IMR-90 (cell line): ENCODE data around the gene RAPGEF3. TPM values are rescaled to one million over a fixed set of nuclear protein-coding genes. Genes with fewer than 3 reads are reported as not detected.

Experiments
- ATAC-seq: fragments of 200-7000 bp; cut with Tn5 transposase; 2 replicates; pipeline ENCODE4 v1.9.1; 2020; ENCODE audit warnings: low read depth, mild to moderate bottlenecking, moderate library complexity
- BruUV-seq: library from RNA; stranded (reverse); fragments of 400-500 nt; replicated peaks from 2 replicates; lab custom pipeline; 2021; lab: Mats Ljungman, UMichigan
- CTCF ChIA-PET: fragments of 300-600 bp; formaldehyde crosslinking; extraction: SDS; loops from one replicate; lab custom pipeline; 2021; ENCODE audit warnings: antibody characterized with exemption; lab: Yijun Ruan, JAX
- POLR2A ChIA-PET: fragments of 300-600 bp; sonication (Branson Sonifier 250); formaldehyde crosslinking; loops from one replicate; lab custom pipeline; 2022; ENCODE audit warnings: antibody characterized with exemption; ENCODE audit not compliant: unreplicated experiment; lab: Charles Lee
- DNase-seq: peaks from one replicate; pipeline ENCODE4 v3.0.0; 2013
- H2AFZ ChIP-seq: replicated peaks from 2 replicates; pipeline ENCODE3; 2013; ENCODE audit warnings: low read length, mild to moderate bottlenecking; ENCODE audit not compliant: poor library complexity
- H2AK5ac ChIP-seq: 2 replicates; pipeline ENCODE4 v1.6.1; 2013; ENCODE audit warnings: low read depth, low read length, inconsistent platforms
- H2AK9ac ChIP-seq: replicated peaks from 2 replicates; pipeline ENCODE3; 2013; ENCODE audit warnings: mild to moderate bottlenecking, low read depth, low read length, moderate library complexity; ENCODE audit not compliant: poor library complexity
- H2BK120ac ChIP-seq: 2 replicates; pipeline ENCODE4 v1.6.1; 2013; ENCODE audit warnings: low read depth, low read length, inconsistent platforms
- H2BK15ac ChIP-seq: 3 replicates; pipeline ENCODE4 v1.6.1; 2013; ENCODE audit warnings: low read depth, low read length, inconsistent platforms
- H2BK20ac ChIP-seq: 2 replicates; pipeline ENCODE4 v1.6.1; 2013; ENCODE audit warnings: low read depth, mild to moderate bottlenecking, inconsistent platforms, low read length, moderate library complexity
- H2BK5ac ChIP-seq: 2 replicates; pipeline ENCODE4 v1.6.1; 2013; ENCODE audit warnings: mild to moderate bottlenecking, low read depth, low read length, inconsistent platforms; ENCODE audit not compliant: poor library complexity, severe bottlenecking
- H3K14ac ChIP-seq: replicated peaks from 2 replicates; pipeline ENCODE4 v1.6.1; 2013; ENCODE audit warnings: low read depth, low read length, inconsistent platforms
- H3K18ac ChIP-seq: 2 replicates; pipeline ENCODE4 v1.6.1; 2013; ENCODE audit warnings: low read depth, low read length, control low read depth
- H3K23ac ChIP-seq: 2 replicates; pipeline ENCODE4 v1.6.1; 2013; ENCODE audit warnings: low read depth, low read length, inconsistent platforms
- H3K27ac ChIP-seq: 2 replicates; pipeline ENCODE4 v1.5.1; 2013; ENCODE audit warnings: mild to moderate bottlenecking, control low read depth, low read length; ENCODE audit not compliant: insufficient read depth
- H3K27me3 ChIP-seq: 2 replicates; pipeline ENCODE4 v1.6.1; 2013; ENCODE audit warnings: low read length; ENCODE audit not compliant: control insufficient read depth, insufficient read depth
- H3K36me3 ChIP-seq: 2 replicates; pipeline ENCODE4 v1.6.1; 2013; ENCODE audit warnings: low read length, mixed read lengths; ENCODE audit not compliant: control insufficient read depth, insufficient read depth
- H3K4ac ChIP-seq: 2 replicates; pipeline ENCODE4 v1.6.1; 2013; ENCODE audit warnings: low read depth, low read length, inconsistent platforms
- H3K4me1 ChIP-seq: 2 replicates; pipeline ENCODE4 v1.6.1; 2013; ENCODE audit warnings: low read length, mixed read lengths; ENCODE audit not compliant: control insufficient read depth, insufficient read depth
- H3K4me2 ChIP-seq: 2 replicates; pipeline ENCODE4 v1.6.1; 2013; ENCODE audit warnings: low read depth, mild to moderate bottlenecking, control low read depth, low read length, moderate library complexity
- H3K4me3 ChIP-seq: 2 replicates; pipeline ENCODE4 v1.5.1; 2013; ENCODE audit warnings: low read depth, mild to moderate bottlenecking, control low read depth, low read length, moderate library complexity; ENCODE audit not compliant: insufficient read depth
- H3K56ac ChIP-seq: 2 replicates; pipeline ENCODE4 v1.6.1; 2013; ENCODE audit warnings: low read length, inconsistent platforms; ENCODE audit not compliant: insufficient read depth; ENCODE audit errors: extremely low read depth
- H3K79me1 ChIP-seq, 2 experiments: 2 replicates each; pipeline ENCODE4 v1.6.1; 2013; ENCODE audit warnings: low read length in 2 of 2, inconsistent platforms in 1 of 2, low read depth in 1 of 2
- H3K9ac ChIP-seq: 2 replicates; pipeline ENCODE4 v1.6.1; 2013; ENCODE audit warnings: low read depth, low read length, control low read depth
- H3K9me1 ChIP-seq: 2 replicates; pipeline ENCODE4 v1.6.1; 2013; ENCODE audit warnings: low read length, inconsistent platforms; ENCODE audit not compliant: insufficient read depth
- H3K9me3 ChIP-seq: 2 replicates; pipeline ENCODE4 v1.6.1; 2013; ENCODE audit warnings: low read length; ENCODE audit not compliant: control insufficient read depth, insufficient read depth
- H4K20me1 ChIP-seq: 2 replicates; pipeline ENCODE4 v1.6.1; 2013; ENCODE audit warnings: low read length, inconsistent platforms; ENCODE audit not compliant: insufficient read depth
- H4K5ac ChIP-seq: 2 replicates; pipeline ENCODE4 v1.6.1; 2013; ENCODE audit warnings: mild to moderate bottlenecking, low read depth, low read length, control low read depth
- H4K8ac ChIP-seq, 2 experiments: 2 replicates each; pipeline ENCODE4 v1.6.1; 2013; ENCODE audit warnings: low read depth in 2 of 2, low read length in 2 of 2, control low read depth in 1 of 2, inconsistent platforms in 1 of 2
- H4K91ac ChIP-seq: 2 replicates; pipeline ENCODE4 v1.6.1; 2013; ENCODE audit warnings: low read depth, low read length, inconsistent platforms; ENCODE audit not compliant: insufficient read depth
- CEBPB ChIP-seq: IDR thresholded peaks from 2 replicates; pipeline ENCODE4 v1.6.1; 2012; ENCODE audit warnings: low read depth, low read length, improper control_type of control experiment
- MAZ ChIP-seq: IDR thresholded peaks from 2 replicates; pipeline ENCODE4 v1.6.1; 2012; ENCODE audit warnings: low read depth, mild to moderate bottlenecking, low read length, improper control_type of control experiment, moderate library complexity, borderline replicate concordance
- RAD21 ChIP-seq: IDR thresholded peaks from 2 replicates; pipeline ENCODE4 v1.6.1; 2012; ENCODE audit warnings: low read length, improper control_type of control experiment
- SMC3 ChIP-seq: fragments of 150-350 bp; IDR thresholded peaks from 2 replicates; pipeline ENCODE4 v1.6.1; 2016; ENCODE audit warnings: low read depth, mild to moderate bottlenecking, antibody characterized with exemption, low read length, moderate library complexity
- whole genome bisulfite sequencing, 2 experiments: methylation state at CpG; one replicate each; pipeline versions ENCODE4 v1.1.5 to v1.1.7; 2013; ENCODE audit warnings: missing lambda C conversion rate in 2 of 2; ENCODE audit not compliant: insufficient read length in 1 of 2; ENCODE audit errors: extremely low coverage in 2 of 2; 5-methylcytosine and 5-hydroxymethylcytosine counted together
- dilution Hi-C: fragments of 300-500 bp; cut with HindIII; formaldehyde crosslinking; loops from one replicate; pipeline ENCODE4 v1.14.3; 2018; ENCODE audit warnings: low sequenced_read_pairs; ENCODE audit not compliant: unreplicated experiment
- in situ Hi-C: fragments of 300-500 bp; cut with MboI; formaldehyde crosslinking; loops from 3 replicates; pipeline ENCODE4 v1.14.3; 2019; ENCODE audit warnings: low sequenced_read_pairs, inconsistent platforms, mixed read lengths
- intact Hi-C: fragments of 100-400 bp; cut with micrococcal nuclease; formaldehyde crosslinking; loops from 2 replicates; pipeline ENCODE4 v1.10.0; 2022
- polyA plus RNA-seq, 3 experiments: library from polyadenylated mRNA; depleted of rRNA; stranded (reverse); fragments of >200 nt; gene quantifications; 2 replicates each; pipeline ENCODE4 v1.2.3, GENCODE V29; 2012; ENCODE audit warnings: low replicate concordance in 1 of 3
- total RNA-seq: library from RNA; depleted of rRNA; stranded (reverse); fragments of >200 nt; gene quantifications from 2 replicates; pipeline ENCODE4 v1.2.3, GENCODE V29; 2012
- TF ChIP-seq, protein P1 (sequence below): fragments of 150-350 bp; IDR thresholded peaks from 2 replicates; pipeline ENCODE4 v1.6.1; 2016; ENCODE audit warnings: low read depth, mild to moderate bottlenecking, low read length, moderate library complexity, borderline replicate concordance
- TF ChIP-seq, protein P2 (sequence below): conservative IDR thresholded peaks from 2 replicates; pipeline ENCODE4 v1.5.1; 2012; ENCODE audit warnings: mild to moderate bottlenecking, low read depth, low read length, improper control_type of control experiment

RAPGEF3 gene
- total and polyA plus RNA-seq, 2 of the 4 experiments (the other 2 are of a cell fraction), result 1.3 to 2.0 TPM

DNA sequence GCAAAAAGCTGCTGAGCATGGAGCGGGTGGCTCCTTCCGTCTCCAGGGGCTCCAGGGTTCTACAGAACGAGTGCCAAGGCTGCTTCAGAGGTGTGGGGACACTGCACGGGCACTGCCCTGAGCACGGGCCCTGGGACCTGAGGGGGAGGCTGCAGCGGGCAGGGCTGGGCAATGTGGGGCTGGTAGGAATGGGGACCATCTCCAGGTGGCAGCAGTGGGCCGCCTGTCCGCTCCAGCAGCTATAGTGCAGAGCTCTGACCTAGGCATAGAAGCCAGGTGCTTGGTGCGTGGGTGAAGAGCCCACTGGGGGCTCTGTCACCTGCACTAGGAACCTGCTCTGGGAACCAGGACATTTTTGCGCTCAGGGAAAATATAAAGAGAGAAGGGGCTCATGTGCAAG is 38.8 kb upstream of the RAPGEF3 start:
- Histone ChIP-seq H4K91ac (no peak overlapping the region), H3K14ac (no peak overlapping the region), H2BK20ac (no peak overlapping the region), H3K27ac (no peak overlapping the region), H3K79me1 (peaks cover 19 to 54% of the 10 kb centered on the region in 2 experiments), H3K9me1 (peaks cover 9% of the 10 kb centered on the region; the same call in 1 of the 2 replicates), H2AFZ (no peak overlapping the region), H3K18ac (no peak overlapping the region), H3K4me3 (no peak overlapping the region), H3K4ac (no peak overlapping the region), H3K27me3 (no peaks in the 10 kb centered on the region), H2BK15ac (no peak overlapping the region), H3K36me3 (peaks cover 55% of the 10 kb centered on the region), H3K56ac (no peak overlapping the region), H2AK9ac (no peak overlapping the region), H3K9ac (no peak overlapping the region), H2BK120ac (no peak overlapping the region), H4K20me1 (peaks cover 54% of the 10 kb centered on the region), H4K5ac (no peak overlapping the region), H3K4me1 (peaks cover 14% of the 10 kb centered on the region; the same call in 1 of the 2 replicates), H3K9me3 (no peaks in the 10 kb centered on the region), H4K8ac (no peak overlapping the region), H3K23ac (no peak overlapping the region), H3K4me2 (no peak overlapping the region), H2BK5ac (no peak overlapping the region), H2AK5ac (no peak overlapping the region)
- peak; percentile 48; the same call in 1 of the 2 replicates for ATAC-seq
- no TSS peak for BruUV-seq
- ChIA-PET CTCF (interaction anchor here (1.0 kb wide), 1 partner anchor 40 kb away, joined by 3 read pairs; no protein-coding TSS in a partner anchor), POLR2A (no interaction called here)
- intact Hi-C loops (loop anchor here (1.0 kb wide), 1 partner anchor 40 kb away; no protein-coding TSS in a partner anchor), dilution Hi-C loops (no loop called here), in situ Hi-C loops (no loop called here)
- DNase-seq, result no peak
- TF ChIP-seq CEBPB (no peak), MAZ (no peak), RAD21 (peak; percentile 55), SMC3 (peak; percentile 50)
- TF ChIP-seq, protein P1, sequence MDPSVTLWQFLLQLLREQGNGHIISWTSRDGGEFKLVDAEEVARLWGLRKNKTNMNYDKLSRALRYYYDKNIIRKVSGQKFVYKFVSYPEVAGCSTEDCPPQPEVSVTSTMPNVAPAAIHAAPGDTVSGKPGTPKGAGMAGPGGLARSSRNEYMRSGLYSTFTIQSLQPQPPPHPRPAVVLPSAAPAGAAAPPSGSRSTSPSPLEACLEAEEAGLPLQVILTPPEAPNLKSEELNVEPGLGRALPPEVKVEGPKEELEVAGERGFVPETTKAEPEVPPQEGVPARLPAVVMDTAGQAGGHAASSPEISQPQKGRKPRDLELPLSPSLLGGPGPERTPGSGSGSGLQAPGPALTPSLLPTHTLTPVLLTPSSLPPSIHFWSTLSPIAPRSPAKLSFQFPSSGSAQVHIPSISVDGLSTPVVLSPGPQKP, result no peak
- TF ChIP-seq, protein P2, sequence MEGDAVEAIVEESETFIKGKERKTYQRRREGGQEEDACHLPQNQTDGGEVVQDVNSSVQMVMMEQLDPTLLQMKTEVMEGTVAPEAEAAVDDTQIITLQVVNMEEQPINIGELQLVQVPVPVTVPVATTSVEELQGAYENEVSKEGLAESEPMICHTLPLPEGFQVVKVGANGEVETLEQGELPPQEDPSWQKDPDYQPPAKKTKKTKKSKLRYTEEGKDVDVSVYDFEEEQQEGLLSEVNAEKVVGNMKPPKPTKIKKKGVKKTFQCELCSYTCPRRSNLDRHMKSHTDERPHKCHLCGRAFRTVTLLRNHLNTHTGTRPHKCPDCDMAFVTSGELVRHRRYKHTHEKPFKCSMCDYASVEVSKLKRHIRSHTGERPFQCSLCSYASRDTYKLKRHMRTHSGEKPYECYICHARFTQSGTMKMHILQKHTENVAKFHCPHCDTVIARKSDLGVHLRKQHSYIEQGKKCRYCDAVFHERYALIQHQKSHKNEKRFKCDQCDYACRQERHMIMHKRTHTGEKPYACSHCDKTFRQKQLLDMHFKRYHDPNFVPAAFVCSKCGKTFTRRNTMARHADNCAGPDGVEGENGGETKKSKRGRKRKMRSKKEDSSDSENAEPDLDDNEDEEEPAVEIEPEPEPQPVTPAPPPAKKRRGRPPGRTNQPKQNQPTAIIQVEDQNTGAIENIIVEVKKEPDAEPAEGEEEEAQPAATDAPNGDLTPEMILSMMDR, result peak; percentile 34
- WGBS, 2 experiments, result 84% methylated on average over 6 of the region's 10 CpGs; no CpG with 5 or more reads in 1 of the 2 experiments
